Fibroblast of peridontal ligament (primary cell): ENCODE data around the gene DROSHA.

Experiments
- DNase-seq: peaks from one replicate; pipeline ENCODE4 v3.0.0-alpha.2; 2010; ENCODE audit errors: extremely low read depth

The DROSHA gene

GRCh38 chr5:31523041-31523440 is 8.9 kb downstream of the DROSHA start:
- DNase-seq: no peak

GRCh38 chr5:31516802-31517201 is 15.1 kb downstream of the DROSHA start:
- DNase-seq: no peak

GRCh38 chr5:31511305-31511704 is 20.6 kb downstream of the DROSHA start:
- DNase-seq: no peak

GRCh38 chr5:31504529-31504928 is 27.4 kb downstream of the DROSHA start:
- no peak for DNase-seq

- peak; percentile 59 for DNase-seq
Measured at GRCh38 chr5:31502506-31502905, 29.4 kb downstream of the DROSHA start.

GRCh38 chr5:31500256-31500655 is 31.6 kb downstream of the DROSHA start:
- DNase-seq: no peak

GRCh38 chr5:31496891-31497290 is 35.0 kb downstream of the DROSHA start:
- DNase-seq: no peak

GRCh38 chr5:31496301-31496700 is 35.6 kb downstream of the DROSHA start:
- no peak for DNase-seq

- DNase-seq: no peak
Measured at GRCh38 chr5:31495336-31495735, 36.6 kb downstream of the DROSHA start.

GRCh38 chr5:31492869-31493268 is 39.0 kb downstream of the DROSHA start:
- DNase-seq: no peak

GRCh38 chr5:31487506-31487905 is 44.4 kb downstream of the DROSHA start:
- DNase-seq: peak; percentile 21

GRCh38 chr5:31486441-31486840 is 45.5 kb downstream of the DROSHA start:
- DNase-seq: no peak

GRCh38 chr5:31485376-31486207 is 46.3 kb downstream of the DROSHA start:
- DNase-seq: no peak

GRCh38 chr5:31481531-31482165 is 50.2 kb downstream of the DROSHA start:
- DNase-seq: peak; percentile 35

GRCh38 chr5:31479706-31480105 is 52.2 kb downstream of the DROSHA start:
- no peak for DNase-seq

GRCh38 chr5:31478901-31479300 is 53.0 kb downstream of the DROSHA start:
- no peak for DNase-seq

GRCh38 chr5:31477971-31478370 is 53.9 kb downstream of the DROSHA start:
- DNase-seq: no peak

- DNase-seq: no peak
Measured at GRCh38 chr5:31477516-31477915, 54.4 kb downstream of the DROSHA start.

GRCh38 chr5:31476738-31477141 is 55.2 kb downstream of the DROSHA start:
- no peak for DNase-seq

GRCh38 chr5:31471916-31472315 is 60.0 kb downstream of the DROSHA start:
- DNase-seq: no peak

- DNase-seq: no peak
Measured at GRCh38 chr5:31471040-31471439, 60.9 kb downstream of the DROSHA start.

GRCh38 chr5:31470608-31471007 is 61.3 kb downstream of the DROSHA start:
- DNase-seq: peak; percentile 52

- no peak for DNase-seq
Measured at GRCh38 chr5:31469886-31470285, 62.0 kb downstream of the DROSHA start.
